ENCODE results near the gene OPHN1. TPM values are rescaled to one million over a fixed set of nuclear protein-coding genes. Genes with fewer than 3 reads are reported as not detected.

OPHN1 gene
- total RNA-seq (2014; rRNA removed; shearing (Covaris generic)), result 5.2 and 6.7 TPM in 2 replicates

- Histone ChIP-seq H3K27ac (peak within 1 kb of the TSS; percentile 56; the same call in 1 of the 2 replicates), H3K27me3 (no peaks in the 10 kb centered on the region), H3K36me3 (no peaks in the 10 kb centered on the region), H3K4me1 (peaks cover 4% of the 10 kb centered on the region; the same call in 1 of the 2 replicates), H3K4me3 (peak within 1 kb of the TSS; percentile 71), H3K9me3 (replicated peaks) (no peaks in the 10 kb centered on the region)
- DNase-seq, result peak; percentile 79 to 82
Measured at GRCh38 chrX:68433155-68433980, at the start of gene OPHN1. TSS of gene OPHN1 (minus strand) at chrX:68433495. CDS start at chrX:68433020, 475 bp downstream.

- Histone ChIP-seq H3K27me3 (no peaks in the 10 kb centered on the region), H3K4me3 (no peak overlapping the region), H3K36me3 (no peaks in the 10 kb centered on the region), H3K4me1 (no peaks in the 10 kb centered on the region), H3K27ac (no peak overlapping the region), H3K9me3 (replicated peaks) (no peaks in the 10 kb centered on the region)
- no peak for DNase-seq
Measured at GRCh38 chrX:68480969-68481368, 47.7 kb upstream of the OPHN1 start.

DNA sequence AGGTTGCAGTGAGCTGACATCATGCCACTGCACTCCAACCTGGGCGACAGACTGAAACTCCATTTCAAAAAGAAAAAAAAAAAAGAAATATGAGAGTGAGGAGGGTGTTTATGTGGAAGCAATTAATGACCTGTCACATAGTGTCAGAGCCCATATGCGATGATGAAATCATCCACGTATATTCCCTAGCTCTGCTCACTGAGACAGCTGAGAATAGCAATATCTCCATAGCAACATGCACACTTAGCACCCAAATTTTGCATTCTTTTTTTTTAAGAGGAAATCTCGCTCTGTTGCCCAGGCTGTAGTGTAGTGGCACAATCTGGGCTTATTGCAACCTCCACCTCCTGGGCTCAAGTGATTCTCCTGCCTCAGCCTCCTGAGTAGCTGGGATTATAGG lies 31.5 kb upstream of the OPHN1 start:
- H3K9me3 ChIP-seq (replicated peaks), result no peaks in the 10 kb centered on the region
- no peak overlapping the region for H3K4me3 ChIP-seq
- H3K27ac ChIP-seq, result no peak overlapping the region
- H3K4me1 ChIP-seq, result no peaks in the 10 kb centered on the region
- H3K36me3 ChIP-seq, result no peaks in the 10 kb centered on the region
- H3K27me3 ChIP-seq, result no peaks in the 10 kb centered on the region
- no peak for DNase-seq

- H3K9me3 ChIP-seq (replicated peaks), result no peaks in the 10 kb centered on the region
- H3K27me3 ChIP-seq, result no peaks in the 10 kb centered on the region
- no peaks in the 10 kb centered on the region for H3K36me3 ChIP-seq
- H3K27ac ChIP-seq, result no peak overlapping the region
- no peak for DNase-seq
- H3K4me1 ChIP-seq, result no peaks in the 10 kb centered on the region
- H3K4me3 ChIP-seq, result no peak overlapping the region
Measured at GRCh38 chrX:68463880-68464279, 30.6 kb upstream of the OPHN1 start.

- 0 out of 2 replicates have a peak overlapping the region, but pooled peaks have one; percentile 21 for H3K27ac ChIP-seq
Measured at GRCh38 chrX:68462653-68463052, 29.4 kb upstream of the OPHN1 start.

DNA sequence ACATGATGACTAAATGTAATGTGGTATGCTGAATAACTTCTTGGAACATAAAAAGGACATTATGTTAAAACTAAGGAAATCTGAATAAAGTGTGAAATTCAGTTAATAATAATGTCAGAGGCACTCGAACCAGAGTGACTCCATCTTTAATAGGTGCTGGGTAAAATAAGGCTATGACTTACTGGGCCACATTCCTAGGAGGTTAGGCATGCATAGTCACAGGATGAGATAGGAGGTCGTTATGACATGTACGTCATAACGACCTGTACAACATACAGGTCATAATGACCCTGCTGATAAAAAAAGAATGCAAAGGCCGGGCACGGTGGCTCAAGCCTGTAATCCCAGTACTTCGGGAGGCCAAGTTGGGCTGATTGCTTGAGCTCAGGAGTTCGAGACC lies 28.9 kb upstream of the OPHN1 start:
- Histone ChIP-seq H3K36me3 (no peaks in the 10 kb centered on the region), H3K9me3 (replicated peaks) (no peaks in the 10 kb centered on the region), H3K27ac (no peak overlapping the region), H3K4me3 (no peak overlapping the region), H3K4me1 (no peaks in the 10 kb centered on the region), H3K27me3 (no peaks in the 10 kb centered on the region)
- DNase-seq, result no peak

More at GRCh38 chrX:68462653-68463052, 29.4 kb upstream of the OPHN1 start:
- DNase-seq, result peak; percentile 46 to 75
- H3K4me1 ChIP-seq, result no peaks in the 10 kb centered on the region
- H3K27me3 ChIP-seq, result no peaks in the 10 kb centered on the region
- H3K9me3 ChIP-seq (replicated peaks), result no peaks in the 10 kb centered on the region
- H3K4me3 ChIP-seq, result peak overlapping the region; percentile 29; the same call in 1 of the 2 replicates
- no peaks in the 10 kb centered on the region for H3K36me3 ChIP-seq

- Histone ChIP-seq H3K27me3 (no peaks in the 10 kb centered on the region), H3K27ac (no peak overlapping the region), H3K36me3 (no peaks in the 10 kb centered on the region), H3K4me3 (no peak overlapping the region), H3K9me3 (replicated peaks) (no peaks in the 10 kb centered on the region), H3K4me1 (no peaks in the 10 kb centered on the region)
- DNase-seq, result no peak
Measured at GRCh38 chrX:68461576-68461975, 28.3 kb upstream of the OPHN1 start.

GRCh38 chrX:68461093-68461492 lies 27.8 kb upstream of the OPHN1 start:
- H3K4me1 ChIP-seq, result no peaks in the 10 kb centered on the region
- H3K4me3 ChIP-seq, result no peak overlapping the region
- no peak for DNase-seq
- no peaks in the 10 kb centered on the region for H3K9me3 ChIP-seq (replicated peaks)
- H3K27ac ChIP-seq, result no peak overlapping the region
- no peaks in the 10 kb centered on the region for H3K36me3 ChIP-seq
- no peaks in the 10 kb centered on the region for H3K27me3 ChIP-seq

- Histone ChIP-seq H3K9me3 (replicated peaks) (no peaks in the 10 kb centered on the region), H3K36me3 (no peaks in the 10 kb centered on the region), H3K27me3 (no peaks in the 10 kb centered on the region), H3K4me1 (no peaks in the 10 kb centered on the region; the same call in 1 of the 2 replicates), H3K27ac (no peak overlapping the region), H3K4me3 (no peak overlapping the region)
- no peak for DNase-seq
Measured at GRCh38 chrX:68455151-68455510, 21.8 kb upstream of the OPHN1 start.

- DNase-seq, result peak in 1 of 2 experiments; percentile 37
- H3K4me1 ChIP-seq, result no peaks in the 10 kb centered on the region; the same call in 1 of the 2 replicates
- no peaks in the 10 kb centered on the region for H3K27me3 ChIP-seq
- no peak overlapping the region for H3K27ac ChIP-seq
- H3K36me3 ChIP-seq, result no peaks in the 10 kb centered on the region
- H3K4me3 ChIP-seq, result no peak overlapping the region
- H3K9me3 ChIP-seq (replicated peaks), result no peaks in the 10 kb centered on the region
Measured at GRCh38 chrX:68454476-68455150, 21.3 kb upstream of the OPHN1 start.

GRCh38 chrX:68451720-68452119 lies 18.4 kb upstream of the OPHN1 start:
- DNase-seq, result no peak
- no peaks in the 10 kb centered on the region for H3K36me3 ChIP-seq
- H3K9me3 ChIP-seq (replicated peaks), result no peaks in the 10 kb centered on the region
- H3K27ac ChIP-seq, result no peak overlapping the region
- H3K4me3 ChIP-seq, result no peak overlapping the region
- H3K27me3 ChIP-seq, result no peaks in the 10 kb centered on the region
- H3K4me1 ChIP-seq, result no peaks in the 10 kb centered on the region; the same call in 1 of the 2 replicates

DNA sequence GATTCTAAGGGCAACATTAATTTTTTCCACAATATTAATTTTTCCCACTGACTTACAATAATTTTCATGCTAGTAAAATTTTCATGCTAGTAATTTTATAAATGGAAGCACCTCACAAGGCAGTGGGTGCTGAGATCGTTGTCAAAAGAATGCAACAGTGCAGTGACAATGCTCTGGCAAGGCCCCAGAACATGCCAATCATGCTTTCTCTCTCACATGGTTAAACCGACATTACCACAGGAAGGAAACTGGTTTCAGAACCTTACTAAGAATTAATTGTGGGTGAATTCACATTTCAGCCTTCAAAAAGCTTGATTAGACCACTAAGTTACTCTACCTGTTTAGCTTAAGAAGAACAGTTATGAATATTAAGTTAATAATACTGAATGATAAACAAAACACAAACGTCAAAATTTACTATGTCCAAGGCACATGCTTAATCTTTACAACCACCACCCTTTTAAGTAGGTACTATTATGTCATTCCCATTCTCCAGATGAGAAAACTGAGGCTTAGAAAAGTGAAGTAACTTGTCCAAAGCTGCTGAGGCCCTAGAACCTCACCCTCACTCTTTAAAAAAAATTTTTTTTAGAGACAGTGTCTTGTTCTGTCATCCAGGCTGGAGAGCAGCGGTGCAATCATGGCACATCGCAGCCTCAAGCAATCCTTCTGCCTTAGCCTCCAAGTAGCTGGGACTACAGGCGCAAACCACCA lies 10.0 kb upstream of the OPHN1 start:
- no peak for DNase-seq
- Histone ChIP-seq H3K27me3 (no peaks in the 10 kb centered on the region), H3K4me1 (peaks cover 11% of the 10 kb centered on the region), H3K4me3 (no peak overlapping the region), H3K36me3 (no peaks in the 10 kb centered on the region), H3K9me3 (replicated peaks) (no peaks in the 10 kb centered on the region), H3K27ac (no peak overlapping the region)

- Histone ChIP-seq H3K27me3 (no peaks in the 10 kb centered on the region), H3K27ac (no peak overlapping the region), H3K4me3 (no peak overlapping the region), H3K9me3 (replicated peaks) (no peaks in the 10 kb centered on the region), H3K4me1 (peaks cover 11% of the 10 kb centered on the region), H3K36me3 (no peaks in the 10 kb centered on the region)
- peak; percentile 78 to 92 for DNase-seq
Measured at GRCh38 chrX:68440940-68441339, 7.6 kb upstream of the OPHN1 start.

DNA sequence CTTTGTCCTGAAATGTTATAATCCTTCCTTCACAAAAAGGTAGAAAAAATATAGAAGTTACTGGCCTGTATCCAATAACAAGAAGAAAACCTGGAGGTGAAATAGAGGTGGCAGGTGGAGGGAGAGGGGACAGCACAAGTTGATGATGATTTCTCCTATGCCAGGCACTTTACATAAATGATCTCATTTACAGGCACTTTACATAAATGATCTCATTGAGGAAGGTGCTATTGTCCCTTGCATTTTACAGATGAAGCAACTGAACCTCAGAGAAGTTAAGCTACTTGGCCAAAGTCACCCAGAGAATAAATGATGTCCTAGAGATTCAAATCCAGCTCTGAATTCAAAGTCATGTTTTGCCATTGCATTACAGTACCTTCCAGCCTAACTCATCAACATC lies 7.1 kb upstream of the OPHN1 start:
- H3K27ac ChIP-seq, result no peak overlapping the region
- no peaks in the 10 kb centered on the region for H3K27me3 ChIP-seq
- no peaks in the 10 kb centered on the region for H3K36me3 ChIP-seq
- peaks cover 11% of the 10 kb centered on the region for H3K4me1 ChIP-seq
- no peak for DNase-seq
- no peaks in the 10 kb centered on the region for H3K9me3 ChIP-seq (replicated peaks)
- no peak overlapping the region for H3K4me3 ChIP-seq

GRCh38 chrX:68439341-68439740 lies 6.0 kb upstream of the OPHN1 start:
- H3K27me3 ChIP-seq, result no peaks in the 10 kb centered on the region
- H3K4me3 ChIP-seq, result no peak overlapping the region
- H3K36me3 ChIP-seq, result no peaks in the 10 kb centered on the region
- no peak for DNase-seq
- H3K9me3 ChIP-seq (replicated peaks), result no peaks in the 10 kb centered on the region
- H3K4me1 ChIP-seq, result peaks cover 13% of the 10 kb centered on the region
- no peak overlapping the region for H3K27ac ChIP-seq

All from SJCRH30 (cell line).